Neural crest cell (in vitro differentiated cells): ENCODE data around the gene SLC38A10. TPM values are rescaled to one million over a fixed set of nuclear protein-coding genes. Genes with fewer than 3 reads are reported as not detected.

Experiments
- DNase-seq: peaks from one replicate; pipeline ENCODE4 v3.0.0; 2021; ENCODE audit warnings: low read depth, mixed read lengths, low spot score
- H3K27ac Mint-ChIP-seq: one replicate; pipeline ENCODE4 v1.8.0; 2021; ENCODE audit warnings: mild to moderate bottlenecking, mixed read lengths; ENCODE audit not compliant: unreplicated experiment
- H3K27me3 Mint-ChIP-seq: 2 replicates; pipeline ENCODE4 v1.8.0; 2021; ENCODE audit warnings: low read depth, mild to moderate bottlenecking, mixed read lengths
- H3K36me3 Mint-ChIP-seq: 2 replicates; pipeline ENCODE4 v1.8.0; 2021; ENCODE audit warnings: low read depth, mild to moderate bottlenecking, mixed read lengths
- H3K4me1 Mint-ChIP-seq: 2 replicates; pipeline ENCODE4 v1.8.0; 2021; ENCODE audit warnings: mixed read lengths
- H3K4me3 Mint-ChIP-seq: one replicate; pipeline ENCODE4 v1.8.0; 2021; ENCODE audit warnings: mild to moderate bottlenecking, mixed read lengths
- H3K9me3 Mint-ChIP-seq: 2 replicates; pipeline ENCODE4 v1.8.0; 2021; ENCODE audit warnings: mixed read lengths
- long read RNA-seq: library from polyadenylated mRNA; unstranded; transcript quantifications from one replicate; pipeline ENCODE4 v2.0.0, GENCODE V29; 2020
- total RNA-seq: library from RNA; stranded (reverse); gene quantifications from 2 replicates; pipeline ENCODE4 v1.2.1, GENCODE V29; 2021
- TF ChIP-seq, protein P1 (sequence below): fragments of 200-600 bp; sonication (generic); conservative IDR thresholded peaks from 2 replicates; pipeline ENCODE4 v1.5.0; 2021; ENCODE audit warnings: antibody characterized with exemption, mild to moderate bottlenecking

Gene SLC38A10
- total RNA-seq, result 59.6 and 63.3 TPM in 2 replicates
- long read RNA-seq, partial matches to known transcripts, result 2 of 4 reads
- long read RNA-seq, other reads (novel, unspliced or antisense), result 2 of 4 reads

GRCh38 chr17:81295031-81295675 lies at the start of gene SLC38A10:
SLC38A10 (minus strand) TSS chr17:81295307; CDS start chr17:81294921, 386 bp downstream.
- Mint-ChIP-seq H3K4me1 (peaks cover 22% of the 10 kb centered on the region), H3K36me3 (no peaks in the 10 kb centered on the region), H3K9me3 (no peaks in the 10 kb centered on the region), H3K27ac (peak within 1 kb of the TSS; percentile 71), H3K27me3 (no peaks in the 10 kb centered on the region), H3K4me3 (peak within 1 kb of the TSS; percentile 95)
- TF ChIP-seq, protein P1, sequence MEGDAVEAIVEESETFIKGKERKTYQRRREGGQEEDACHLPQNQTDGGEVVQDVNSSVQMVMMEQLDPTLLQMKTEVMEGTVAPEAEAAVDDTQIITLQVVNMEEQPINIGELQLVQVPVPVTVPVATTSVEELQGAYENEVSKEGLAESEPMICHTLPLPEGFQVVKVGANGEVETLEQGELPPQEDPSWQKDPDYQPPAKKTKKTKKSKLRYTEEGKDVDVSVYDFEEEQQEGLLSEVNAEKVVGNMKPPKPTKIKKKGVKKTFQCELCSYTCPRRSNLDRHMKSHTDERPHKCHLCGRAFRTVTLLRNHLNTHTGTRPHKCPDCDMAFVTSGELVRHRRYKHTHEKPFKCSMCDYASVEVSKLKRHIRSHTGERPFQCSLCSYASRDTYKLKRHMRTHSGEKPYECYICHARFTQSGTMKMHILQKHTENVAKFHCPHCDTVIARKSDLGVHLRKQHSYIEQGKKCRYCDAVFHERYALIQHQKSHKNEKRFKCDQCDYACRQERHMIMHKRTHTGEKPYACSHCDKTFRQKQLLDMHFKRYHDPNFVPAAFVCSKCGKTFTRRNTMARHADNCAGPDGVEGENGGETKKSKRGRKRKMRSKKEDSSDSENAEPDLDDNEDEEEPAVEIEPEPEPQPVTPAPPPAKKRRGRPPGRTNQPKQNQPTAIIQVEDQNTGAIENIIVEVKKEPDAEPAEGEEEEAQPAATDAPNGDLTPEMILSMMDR, result no peak
- DNase-seq, result peak; percentile 81

- Mint-ChIP-seq H3K27ac (peak overlapping the region; percentile 99), H3K27me3 (peaks cover 25% of the 10 kb centered on the region), H3K36me3 (peaks cover 16% of the 10 kb centered on the region), H3K4me1 (peaks cover 32% of the 10 kb centered on the region), H3K4me3 (peak overlapping the region; percentile 93), H3K9me3 (no peaks in the 10 kb centered on the region)
- DNase-seq, result no peak
- TF ChIP-seq, protein P1, result no peak
Measured at GRCh38 chr17:81342269-81343070, 47.4 kb upstream of the SLC38A10 start.

DNA sequence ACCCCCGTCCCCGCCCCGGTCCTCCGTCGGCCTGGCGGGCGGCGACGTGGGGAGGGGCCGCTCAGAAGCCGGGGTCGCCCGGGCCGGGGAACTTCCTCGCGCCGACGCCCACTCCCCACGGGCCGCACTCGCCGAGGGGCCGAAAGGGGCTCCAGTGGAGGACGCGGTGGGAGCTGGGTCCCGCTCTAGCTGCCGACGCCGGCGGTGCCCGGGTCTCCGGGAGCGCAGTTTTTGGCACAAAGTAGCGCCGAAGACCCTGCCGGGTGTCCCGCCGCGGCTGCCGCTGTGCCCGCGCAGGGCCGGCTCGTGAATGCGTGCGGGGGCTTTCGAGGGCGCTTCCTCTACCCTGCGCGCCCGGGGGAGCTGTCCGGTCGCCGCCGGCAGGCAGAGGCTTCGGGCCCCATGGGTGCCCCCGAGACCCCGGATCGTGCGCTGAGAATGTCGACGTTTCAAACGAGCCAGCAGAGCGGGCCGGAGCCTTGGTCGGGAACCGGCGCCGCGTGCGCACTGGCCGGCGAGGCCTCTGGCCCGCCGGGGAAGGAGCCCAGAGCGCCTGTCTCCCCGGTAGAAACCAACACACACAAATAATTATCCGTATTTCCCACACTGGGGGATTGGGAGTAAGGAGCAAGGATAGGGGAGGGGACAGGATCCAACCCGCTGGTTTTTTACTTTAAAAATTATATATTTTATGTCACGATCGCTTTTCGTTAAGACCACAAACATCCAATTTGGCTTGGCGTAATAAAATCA lies 46.6 kb upstream of the SLC38A10 start:
- Mint-ChIP-seq H3K9me3 (no peaks in the 10 kb centered on the region), H3K36me3 (peaks cover 16% of the 10 kb centered on the region), H3K4me3 (peak overlapping the region; percentile 89), H3K4me1 (peaks cover 27% of the 10 kb centered on the region), H3K27ac (peak overlapping the region; percentile 97), H3K27me3 (peaks cover 25% of the 10 kb centered on the region)
- TF ChIP-seq, protein P1, result no peak
- DNase-seq, result no peak

- peak overlapping the region; percentile 57 for H3K27ac Mint-ChIP-seq
- TF ChIP-seq, protein P1, result no peak
- H3K4me3 Mint-ChIP-seq, result peak overlapping the region; percentile 90
- no peaks in the 10 kb centered on the region for H3K9me3 Mint-ChIP-seq
- no peak for DNase-seq
- peaks cover 27% of the 10 kb centered on the region for H3K4me1 Mint-ChIP-seq
- peaks cover 16% of the 10 kb centered on the region for H3K36me3 Mint-ChIP-seq
- peaks cover 25% of the 10 kb centered on the region for H3K27me3 Mint-ChIP-seq
Measured at GRCh38 chr17:81340607-81341515, 45.8 kb upstream of the SLC38A10 start.
